H9 (cell line): ENCODE data around the gene NAIF1. TPM values are rescaled to one million over a fixed set of nuclear protein-coding genes. Genes with fewer than 3 reads are reported as not detected.
A peak's percentile ranks its signal among the peaks of the same experiment; 100 is the strongest.

Source experiments
- DNase-seq: peaks from one replicate; pipeline ENCODE4 v3.0.0-alpha.2; 2017
- H2AFZ ChIP-seq: one replicate; pipeline ENCODE4 v1.6.1; 2013; ENCODE audit warnings: mild to moderate bottlenecking, low read length, control low read depth, moderate library complexity
- H2AK5ac ChIP-seq: 2 replicates; pipeline ENCODE4 v1.6.1; 2013; ENCODE audit warnings: low read length, control low read depth, mixed read lengths; ENCODE audit not compliant: insufficient read length
- H2BK120ac ChIP-seq: one replicate; pipeline ENCODE4 v1.6.1; 2013; ENCODE audit warnings: low read depth, mild to moderate bottlenecking, low read length, control low read depth, inconsistent platforms; ENCODE audit not compliant: poor library complexity, severe bottlenecking
- H2BK12ac ChIP-seq: 2 replicates; pipeline ENCODE4 v1.6.1; 2013; ENCODE audit warnings: low read length, control low read depth, mixed read lengths, low read depth; ENCODE audit not compliant: insufficient read length
- H2BK15ac ChIP-seq: 2 replicates; pipeline ENCODE4 v1.6.1; 2013; ENCODE audit warnings: low read depth, low read length, control low read depth
- H2BK20ac ChIP-seq: one replicate; pipeline ENCODE4 v1.6.1; 2013; ENCODE audit warnings: low read depth, mild to moderate bottlenecking, low read length, control low read depth, inconsistent platforms; ENCODE audit not compliant: poor library complexity, severe bottlenecking
- H2BK5ac ChIP-seq: 2 replicates; pipeline ENCODE4 v1.6.1; 2013; ENCODE audit warnings: low read length, control low read depth, mixed read lengths; ENCODE audit not compliant: insufficient read length
- H3K14ac ChIP-seq: 2 replicates; pipeline ENCODE4 v1.6.1; 2013; ENCODE audit warnings: low read length, control low read depth; ENCODE audit not compliant: insufficient read depth
- H3K18ac ChIP-seq: 2 replicates; pipeline ENCODE4 v1.6.1; 2013; ENCODE audit warnings: low read depth, mild to moderate bottlenecking, mixed read lengths, low read length, control low read depth; ENCODE audit not compliant: insufficient read length
- H3K23ac ChIP-seq: 2 replicates; pipeline ENCODE4 v1.6.1; 2013; ENCODE audit warnings: low read length, control low read depth, mixed read lengths, low read depth; ENCODE audit not compliant: insufficient read length
- H3K23me2 ChIP-seq: 2 replicates; pipeline ENCODE4 v1.6.1; 2013; ENCODE audit warnings: low read depth, mild to moderate bottlenecking, mixed read lengths, low read length, control low read depth; ENCODE audit not compliant: insufficient read length, poor library complexity, severe bottlenecking
- H3K27ac ChIP-seq: 2 replicates; pipeline ENCODE4 v1.5.1; 2013; ENCODE audit warnings: low read length, control low read depth, mixed read lengths, low read depth; ENCODE audit not compliant: insufficient read length
- H3K27me3 ChIP-seq: 2 replicates; pipeline ENCODE4 v1.6.1; 2013; ENCODE audit warnings: low read length, control low read depth, inconsistent platforms; ENCODE audit not compliant: insufficient read depth
- H3K4ac ChIP-seq: 2 replicates; pipeline ENCODE4 v1.6.1; 2013; ENCODE audit warnings: low read depth, mild to moderate bottlenecking, control low read depth, inconsistent platforms, low read length, moderate library complexity
- H3K4me1 ChIP-seq: 2 replicates; pipeline ENCODE4 v1.6.1; 2013; ENCODE audit warnings: low read length, control low read depth, inconsistent platforms; ENCODE audit not compliant: insufficient read depth
- H3K4me2 ChIP-seq: 2 replicates; pipeline ENCODE4 v1.6.1; 2013; ENCODE audit warnings: low read length, control low read depth, mixed read lengths; ENCODE audit not compliant: insufficient read length, insufficient read depth
- H3K56ac ChIP-seq: 2 replicates; pipeline ENCODE4 v1.6.1; 2013; ENCODE audit warnings: low read depth, mild to moderate bottlenecking, mixed read lengths, low read length, control low read depth; ENCODE audit not compliant: insufficient read length
- H3K79me1 ChIP-seq: 2 replicates; pipeline ENCODE4 v1.6.1; 2013; ENCODE audit warnings: low read depth, mild to moderate bottlenecking, moderate library complexity, low read length, control low read depth, inconsistent platforms; ENCODE audit not compliant: insufficient read depth, poor library complexity, severe bottlenecking
- H3K79me2 ChIP-seq: 2 replicates; pipeline ENCODE4 v1.6.1; 2013; ENCODE audit warnings: low read length, control low read depth, inconsistent platforms; ENCODE audit not compliant: insufficient read depth
- H3K9ac ChIP-seq: 2 replicates; pipeline ENCODE4 v1.6.1; 2013; ENCODE audit warnings: low read length, control low read depth, mixed read lengths; ENCODE audit not compliant: insufficient read length; ENCODE audit errors: extremely low read depth
- H3K9me3 ChIP-seq: one replicate; pipeline ENCODE4 v1.6.1; 2013; ENCODE audit warnings: low read depth, low read length, inconsistent platforms; ENCODE audit not compliant: control insufficient read depth
- H3T11ph ChIP-seq: one replicate; pipeline ENCODE4 v1.6.1; 2013; ENCODE audit warnings: mild to moderate bottlenecking, low read length, control low read depth, inconsistent platforms
- H4K20me1 ChIP-seq: one replicate; pipeline ENCODE4 v1.6.1; 2013; ENCODE audit not compliant: control insufficient read depth, insufficient read length, insufficient read depth
- H4K5ac ChIP-seq: 2 replicates; pipeline ENCODE4 v1.6.1; 2013; ENCODE audit warnings: low read depth, mild to moderate bottlenecking, mixed read lengths, low read length, control low read depth; ENCODE audit not compliant: insufficient read length
- H4K8ac ChIP-seq: replicated peaks from 2 replicates; pipeline ENCODE4 v1.6.1; 2013; ENCODE audit warnings: low read length, control low read depth, mixed read lengths, low read depth; ENCODE audit not compliant: insufficient read length
- H4K91ac ChIP-seq: 2 replicates; pipeline ENCODE4 v1.6.1; 2013; ENCODE audit warnings: low read depth, mild to moderate bottlenecking, moderate library complexity, mixed read lengths, low read length, control low read depth; ENCODE audit not compliant: insufficient read length
- H3K27ac Mint-ChIP-seq, 3 experiments: 2 replicates in 2 of 3; 3 replicates in 1 of 3; pipeline ENCODE4 v1.8.0; 2020 to 2021; ENCODE audit warnings: mixed read lengths in 3 of 3, mild to moderate bottlenecking in 1 of 3, moderate library complexity in 1 of 3
- H3K27me3 Mint-ChIP-seq: 2 replicates; pipeline ENCODE4 v1.8.0; 2021; ENCODE audit warnings: low read depth, mild to moderate bottlenecking, moderate library complexity, mixed read lengths
- H3K36me3 Mint-ChIP-seq, 3 experiments: 2 replicates in 2 of 3; 3 replicates in 1 of 3; pipeline ENCODE4 v1.8.0; 2020 to 2021; ENCODE audit warnings: low read depth in 3 of 3, mixed read lengths in 3 of 3; ENCODE audit not compliant: insufficient read depth in 1 of 3
- H3K4me1 Mint-ChIP-seq, 2 experiments: 2 replicates each; pipeline ENCODE4 v1.8.0; 2020; ENCODE audit warnings: mixed read lengths in 2 of 2
- H3K4me3 Mint-ChIP-seq, 2 experiments: 2 replicates in 1 of 2; 3 replicates in 1 of 2; pipeline ENCODE4 v1.8.0; 2020 to 2021; ENCODE audit warnings: mild to moderate bottlenecking in 2 of 2, mixed read lengths in 2 of 2, moderate library complexity in 1 of 2
- H3K9me3 Mint-ChIP-seq, 2 experiments: 2 replicates in 1 of 2; 3 replicates in 1 of 2; pipeline ENCODE4 v1.8.0; 2020; ENCODE audit warnings: mild to moderate bottlenecking in 2 of 2, mixed read lengths in 2 of 2, moderate library complexity in 1 of 2
- CTCF ChIP-seq: fragments of 200-600 bp; sonication (generic); conservative IDR thresholded peaks from 3 replicates; pipeline ENCODE4 v1.8.0; 2021; ENCODE audit warnings: antibody characterized with exemption, mild to moderate bottlenecking
- WGBS: extraction: QIAGEN DNeasy Blood & Tissue Kit; methylation state at CpG from one replicate; pipeline ENCODE4 v1.1.7; 2013; ENCODE audit warnings: missing lambda C conversion rate, low lambda C conversion rate, mixed read lengths; ENCODE audit not compliant: insufficient read length; ENCODE audit errors: extremely low coverage; 5-methylcytosine and 5-hydroxymethylcytosine counted together
- total RNA-seq: library from RNA; stranded (reverse); gene quantifications from 2 replicates; pipeline ENCODE4 v1.2.1, GENCODE V29; 2021

Gene NAIF1
- total RNA-seq, 1 experiment from 2014 or later, result 6.3 TPM

GRCh38 chr9:128062279-128062678 lies 4.8 kb downstream of the NAIF1 start:
- WGBS, result no CpG with 5 or more reads among the region's 6 CpGs
- Histone ChIP-seq H4K5ac (no peak overlapping the region), H3K27me3 (no peaks in the 10 kb centered on the region), H2BK5ac (no peak overlapping the region), H3K4me1 (no peaks in the 10 kb centered on the region), H4K91ac (no peak overlapping the region), H3K23ac (no peak overlapping the region), H3K27ac (no peak overlapping the region), H2BK120ac (no peak overlapping the region), H3K79me1 (no peaks in the 10 kb centered on the region), H4K20me1 (no peaks in the 10 kb centered on the region), H2BK12ac (no peak overlapping the region), H3K79me2 (no peaks in the 10 kb centered on the region), H4K8ac (no peak overlapping the region), H2BK20ac (no peak overlapping the region), H2AFZ (no peak overlapping the region), H3K18ac (no peak overlapping the region), H3K23me2 (peaks cover 3% of the 10 kb centered on the region), H3K56ac (no peak overlapping the region), H3K9me3 (no peaks in the 10 kb centered on the region), H3K4me2 (no peak overlapping the region), H3T11ph (no peak overlapping the region), H2BK15ac (no peak overlapping the region), H3K9ac (no peak overlapping the region), H3K14ac (no peak overlapping the region), H2AK5ac (no peak overlapping the region), H3K4ac (no peak overlapping the region)
- H3K4me1 Mint-ChIP-seq, result peaks cover 19 to 22% of the 10 kb centered on the region in 2 experiments
- no peaks in the 10 kb centered on the region for H3K27me3 Mint-ChIP-seq
- no peak for DNase-seq
- no peaks in the 10 kb centered on the region; a peak in 1 of 5 replicates for H3K9me3 Mint-ChIP-seq
- no peak overlapping the region for H3K4me3 Mint-ChIP-seq
- H3K36me3 Mint-ChIP-seq, result peaks cover 5 to 17% (median 9%) of the 10 kb centered on the region in 3 experiments
- no peak for TF ChIP-seq CTCF
- H3K27ac Mint-ChIP-seq, result peak overlapping the region in 1 of 3 experiments; percentile 34; a peak in 1 of 7 replicates
